ENCODE data around the gene CYB561D2.

CYB561D2 gene

GRCh38 chr3:50395070-50395860 is 44.6 kb downstream of the CYB561D2 start:
- no peak for DNase-seq

- no peak for DNase-seq
These were observed 45.8 kb downstream of the CYB561D2 start for GRCh38 chr3:50396502-50396901.

GRCh38 chr3:50401978-50402595 is 51.4 kb downstream of the CYB561D2 start:
- DNase-seq: no peak

Measured in NCI-H774 (cell line).